GM12892 (cell line): Measurements from ENCODE around the gene OPRM1.

ENCODE experiments used
- POLR2A ChIP-seq: IDR thresholded peaks from 2 replicates; pipeline ENCODE4 v1.6.1; 2011; ENCODE audit warnings: low read depth, low read length, control low read depth
- POLR2AphosphoS5 ChIP-seq: IDR thresholded peaks from 2 replicates; pipeline ENCODE4 v1.6.1; 2011; ENCODE audit warnings: low read depth, low read length, control low read depth

DNA sequence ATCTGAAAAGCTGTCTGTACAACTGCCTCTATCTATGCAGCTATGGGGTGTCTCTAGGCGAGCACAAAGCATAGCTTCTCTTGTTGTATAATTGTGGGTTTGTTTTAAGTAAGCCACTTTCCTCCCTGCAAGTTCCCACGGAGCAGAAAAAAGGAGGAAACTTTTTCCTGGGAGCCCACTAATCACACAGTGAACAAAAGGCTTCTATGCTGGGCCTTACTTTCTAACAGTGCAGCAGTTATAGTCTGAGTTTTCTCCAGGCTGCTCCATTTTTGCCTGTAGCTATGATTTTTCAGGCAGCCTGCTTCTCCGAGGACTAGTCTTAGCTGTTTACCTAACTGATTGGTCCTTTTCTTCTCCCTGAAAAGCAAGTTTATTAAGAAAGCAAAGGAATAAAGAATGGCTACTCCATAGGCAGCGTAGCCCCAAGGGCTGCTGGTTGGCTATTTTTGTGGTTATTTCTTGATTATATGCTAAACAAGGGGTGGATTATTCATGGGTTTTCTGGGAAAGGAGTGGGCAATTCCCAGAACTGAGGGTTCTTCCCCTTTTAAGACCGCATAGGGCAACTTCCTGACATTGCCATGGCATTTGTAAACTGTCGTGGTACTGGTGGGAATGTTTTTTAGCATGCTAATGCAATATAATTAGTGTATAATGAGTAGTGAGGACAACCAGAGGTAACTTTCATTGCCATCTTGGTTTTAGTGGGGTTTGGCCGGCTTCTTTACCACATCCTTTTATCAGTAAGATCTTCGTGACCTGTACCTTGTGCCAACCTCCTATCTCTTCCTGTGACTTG lies 84.3 kb downstream of the OPRM1 start:
- TF ChIP-seq POLR2A: no peak
- TF ChIP-seq POLR2AphosphoS5: no peak
